GM18951 (cell line): ENCODE measurements around the gene ST8SIA4.

ENCODE experiments used
- POLR2A ChIP-seq: IDR thresholded peaks from 4 replicates; pipeline ENCODE4 v1.6.1; 2011; ENCODE audit warnings: mild to moderate bottlenecking; ENCODE audit not compliant: insufficient read length, insufficient read depth; ENCODE audit errors: extremely low read depth
- in situ Hi-C: fragments of 300-500 bp; cut with MboI; formaldehyde crosslinking; loops from one replicate; pipeline ENCODE4 v1.12.0; 2022; ENCODE audit warnings: low sequenced_read_pairs, mixed read lengths, inconsistent platforms; ENCODE audit not compliant: unreplicated experiment

ST8SIA4 gene

DNA sequence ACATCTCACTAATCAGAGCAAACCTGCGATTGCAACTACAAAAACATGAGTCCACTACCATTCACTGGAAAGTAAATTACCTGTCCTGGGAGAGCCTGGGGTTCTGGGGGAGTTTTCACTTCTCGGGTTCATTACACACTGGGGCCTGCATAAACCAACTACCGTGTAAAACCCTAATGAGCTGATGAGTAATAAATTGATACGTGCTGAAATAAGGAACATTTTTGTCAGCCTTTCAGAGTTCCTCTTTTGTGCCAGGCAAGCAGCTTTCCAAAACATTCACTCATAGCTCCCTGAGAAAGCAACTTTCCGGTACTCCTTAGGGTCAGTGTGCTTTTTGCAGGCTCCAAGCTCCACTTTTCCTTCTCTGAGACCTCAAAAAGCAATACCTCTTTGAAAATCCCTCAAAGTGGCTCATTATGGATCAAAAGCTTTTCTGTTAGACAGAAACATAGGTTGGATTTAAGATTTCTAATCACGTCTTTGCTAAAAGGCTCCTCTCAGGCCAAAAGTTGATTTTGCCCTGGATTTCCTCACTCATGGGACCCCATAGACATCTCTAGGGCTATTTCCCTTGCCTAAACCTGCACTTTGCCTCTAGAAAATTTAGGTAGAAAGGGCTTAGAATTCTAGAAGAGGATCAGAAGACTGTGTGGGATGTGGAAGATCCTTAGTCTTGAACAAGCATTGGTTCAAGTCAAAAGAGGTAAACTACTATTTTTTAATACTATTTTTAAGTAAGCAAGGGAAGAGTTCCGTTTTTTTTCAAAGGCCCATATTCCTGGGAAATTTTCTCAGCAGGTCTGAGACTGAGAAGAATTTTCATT lies 74.8 kb downstream of the ST8SIA4 start:
- in situ Hi-C loops: no loop called here
- TF ChIP-seq POLR2A: peak; percentile 24

DNA sequence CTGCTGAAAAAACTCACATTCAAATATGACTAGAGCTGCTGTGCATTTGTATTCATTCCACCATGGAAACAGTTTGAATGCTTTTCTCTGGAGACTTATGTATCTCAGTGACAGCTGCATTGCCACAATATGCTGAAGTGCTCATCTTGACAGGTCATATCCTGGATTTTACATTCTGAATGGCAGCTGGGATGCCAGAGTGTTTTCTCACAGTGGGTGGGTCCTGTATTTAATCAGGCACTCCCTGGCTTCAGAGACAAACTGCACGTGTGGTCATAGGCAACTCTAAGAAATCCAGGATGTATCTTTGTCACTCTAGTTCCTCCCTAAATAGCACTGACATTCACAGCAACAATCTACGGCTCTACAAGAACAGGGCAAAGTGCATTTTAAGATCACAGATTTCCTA lies 75.6 kb downstream of the ST8SIA4 start:
- in situ Hi-C loops: no loop called here
- no peak for TF ChIP-seq POLR2A

DNA sequence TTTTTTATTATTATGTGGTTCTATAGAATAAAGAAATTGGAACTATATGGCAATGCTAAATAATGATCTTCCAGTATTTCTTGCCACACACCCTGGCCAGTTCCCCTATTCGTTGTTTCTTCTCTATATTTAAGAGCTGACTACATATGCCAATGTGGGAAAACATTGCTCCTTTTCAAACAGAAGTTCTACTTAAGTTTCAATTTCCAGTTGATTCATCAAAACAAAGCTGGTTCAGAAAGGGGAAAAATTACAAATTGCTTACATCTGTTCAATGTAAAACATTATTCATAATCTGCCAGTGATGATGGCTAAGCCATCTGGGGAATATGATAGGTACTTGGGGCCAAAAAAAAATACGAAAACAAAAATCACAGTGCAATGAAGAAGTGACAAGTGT lies 76.9 kb downstream of the ST8SIA4 start:
- TF ChIP-seq POLR2A: no peak
- in situ Hi-C loops: no loop called here

DNA sequence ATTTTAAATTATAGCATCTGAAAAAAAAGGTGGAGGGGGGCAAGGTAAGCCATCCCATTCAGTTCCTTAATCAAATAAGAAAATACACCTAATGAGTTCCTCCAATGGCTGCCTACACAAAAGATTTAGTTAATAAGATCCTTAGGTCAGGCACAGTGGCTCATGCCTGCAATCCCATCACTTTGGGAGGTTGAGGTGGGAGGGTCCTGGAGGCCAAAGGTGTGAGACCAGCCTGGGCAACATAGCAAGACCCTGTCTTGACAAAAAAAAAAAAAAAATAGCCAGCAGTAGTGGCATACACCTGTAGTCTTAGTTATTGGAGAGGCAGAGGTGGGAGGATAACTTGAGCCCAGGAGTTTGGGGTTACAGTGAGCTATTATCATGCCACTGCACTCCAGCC lies 78.4 kb downstream of the ST8SIA4 start:
- in situ Hi-C loops: no loop called here
- no peak for TF ChIP-seq POLR2A

DNA sequence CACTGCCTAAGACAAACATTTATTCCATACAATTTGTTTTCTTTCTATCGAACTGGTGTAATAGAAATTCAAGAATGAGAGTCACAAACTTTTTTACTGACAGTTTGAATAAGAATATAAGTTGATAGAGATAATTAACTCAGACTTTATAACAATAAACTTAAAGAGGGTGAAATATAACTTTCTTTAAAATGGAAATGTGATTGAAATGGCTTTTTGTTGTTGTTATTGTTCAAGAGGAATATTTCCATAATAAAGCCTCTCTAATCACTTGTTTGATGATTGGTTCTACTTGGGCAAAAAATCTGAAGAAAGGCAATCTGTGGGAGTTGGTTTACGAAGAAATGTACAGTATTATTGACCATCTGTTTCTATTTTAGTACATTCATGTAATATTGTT lies 79.3 kb downstream of the ST8SIA4 start:
- TF ChIP-seq POLR2A: no peak
- in situ Hi-C loops: no loop called here

DNA sequence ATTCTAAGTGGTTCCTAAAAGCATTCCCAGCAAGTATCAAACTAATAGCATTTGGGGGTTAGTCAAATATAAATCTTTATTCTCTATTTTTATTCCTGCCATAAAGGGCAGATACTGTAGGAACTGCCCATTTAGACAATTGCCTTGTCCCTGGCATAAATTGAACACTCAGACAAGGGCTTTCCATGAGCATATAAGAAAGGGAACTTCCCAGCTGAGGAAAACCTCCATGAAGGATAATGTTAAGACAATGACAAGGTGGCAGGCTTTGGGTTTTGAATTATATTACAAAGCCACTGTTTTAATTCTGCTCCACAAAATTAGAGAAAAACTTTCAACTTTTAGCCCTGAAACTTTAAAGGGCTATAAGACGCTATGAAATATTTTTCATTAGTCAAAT lies 81.3 kb downstream of the ST8SIA4 start:
- in situ Hi-C loops: no loop called here
- no peak for TF ChIP-seq POLR2A

DNA sequence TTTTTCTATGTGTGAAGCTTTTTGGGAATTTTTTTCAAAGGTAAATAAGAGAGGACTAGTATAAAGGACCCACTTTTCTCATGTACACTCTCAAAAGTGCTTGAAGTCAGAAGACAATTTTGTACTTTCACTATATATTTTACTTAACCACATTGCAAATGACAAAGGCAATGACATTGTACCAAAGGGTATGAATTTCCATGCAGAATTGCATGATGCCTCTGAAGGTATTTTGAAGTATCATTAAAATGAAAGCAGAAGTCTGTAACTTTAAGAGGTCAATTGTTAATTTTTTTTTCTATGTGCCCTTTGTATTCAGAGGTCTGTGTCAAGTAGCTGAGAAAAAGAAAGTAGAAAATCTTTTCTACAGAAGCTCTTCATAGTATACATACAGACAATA lies 84.7 kb downstream of the ST8SIA4 start:
- no peak for TF ChIP-seq POLR2A
- in situ Hi-C loops: no loop called here

DNA sequence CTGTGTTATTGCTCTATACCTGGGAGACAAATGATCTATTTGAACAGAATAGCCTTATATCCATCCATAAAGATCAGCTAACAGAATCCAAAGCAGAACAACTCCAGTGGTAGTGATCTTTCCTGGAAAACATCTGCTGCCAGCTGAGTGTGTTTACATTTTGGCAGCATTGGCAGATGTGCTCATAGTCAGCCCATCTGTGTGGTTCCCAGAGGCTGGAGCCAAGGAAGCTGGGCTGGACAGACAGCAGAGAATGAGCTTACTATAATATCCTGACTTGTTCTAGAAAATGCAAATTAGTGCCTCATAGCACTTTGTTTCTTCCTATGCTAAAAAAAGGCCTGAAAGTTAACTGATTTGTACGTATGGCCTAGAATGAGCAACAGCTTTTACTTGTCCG lies 99.7 kb downstream of the ST8SIA4 start:
- in situ Hi-C loops: no loop called here
- TF ChIP-seq POLR2A: no peak

DNA sequence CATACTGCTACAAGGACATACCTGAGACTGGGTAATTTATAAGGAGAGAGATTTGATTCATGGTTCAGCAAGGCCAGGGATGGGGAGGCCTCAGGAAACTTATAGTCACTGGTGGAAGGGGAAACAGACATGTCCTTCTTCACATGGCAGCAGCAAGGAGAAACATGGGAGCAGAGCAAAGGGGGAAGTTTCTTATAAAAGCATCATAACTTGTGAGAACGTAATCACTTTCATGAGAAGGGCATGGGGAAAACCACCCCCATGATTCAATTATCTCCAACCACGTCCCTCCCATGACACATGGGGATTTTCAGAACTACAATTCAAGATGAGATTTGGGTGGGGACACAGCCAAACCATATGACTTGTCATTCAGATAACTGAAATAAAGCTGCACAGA lies 100.9 kb downstream of the ST8SIA4 start:
- no peak for TF ChIP-seq POLR2A
- in situ Hi-C loops: no loop called here

DNA sequence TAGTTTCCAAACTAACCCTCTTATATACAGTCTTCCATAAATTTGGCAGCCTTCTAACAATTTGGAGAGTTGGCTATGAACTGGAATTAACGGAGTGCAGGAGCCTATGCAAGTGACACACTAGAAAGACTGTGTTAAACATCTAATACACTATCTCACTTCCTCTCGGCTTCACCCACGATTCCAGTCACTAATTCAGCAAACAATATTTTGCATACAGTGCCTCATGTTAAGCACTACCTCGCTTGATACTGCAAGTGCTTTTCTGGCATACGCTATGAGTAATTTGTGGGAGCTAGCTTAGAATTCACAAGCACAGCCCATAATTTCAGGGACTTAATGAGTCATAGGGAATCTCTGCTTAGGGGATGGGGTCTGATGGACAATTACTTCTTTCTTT lies 102.5 kb downstream of the ST8SIA4 start:
- in situ Hi-C loops: no loop called here
- no peak for TF ChIP-seq POLR2A

DNA sequence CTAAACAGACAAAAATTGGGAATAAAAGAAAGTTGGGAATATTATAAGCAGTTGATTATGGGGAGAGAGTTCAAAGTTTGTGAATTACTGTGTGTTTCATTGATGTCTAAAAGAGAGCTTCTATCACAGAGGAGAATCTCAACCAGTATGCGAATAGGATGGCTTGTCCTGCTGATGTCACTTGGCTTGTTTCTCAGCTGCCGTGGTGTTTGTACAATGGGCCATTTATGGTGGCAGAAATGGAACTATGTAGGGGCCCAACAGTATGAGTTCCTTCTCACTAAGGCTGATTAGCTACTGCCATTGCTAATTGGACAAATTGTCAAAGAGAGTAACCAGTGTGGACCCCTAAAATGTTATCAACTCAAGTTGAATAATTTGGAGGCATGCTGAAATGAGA lies 103.9 kb downstream of the ST8SIA4 start:
- no peak for TF ChIP-seq POLR2A
- in situ Hi-C loops: no loop called here

DNA sequence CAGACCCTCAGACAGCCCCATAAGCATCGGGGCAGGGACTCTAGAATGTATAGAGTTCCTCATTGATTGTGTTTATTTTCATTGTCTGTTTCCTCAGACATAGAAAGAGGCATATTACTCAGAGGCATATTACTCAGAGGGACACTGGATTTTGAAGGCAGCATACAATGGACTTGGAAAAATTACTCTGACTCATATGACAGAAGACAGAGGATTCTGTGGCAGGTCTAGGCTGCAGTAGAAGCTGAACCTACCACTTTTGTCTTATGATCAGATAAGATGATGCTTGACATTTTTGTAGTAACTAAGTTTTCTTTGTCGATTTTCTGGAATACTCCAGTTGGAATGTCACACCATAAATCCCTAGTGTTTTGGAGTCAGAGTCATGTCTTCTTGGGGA lies 105.2 kb downstream of the ST8SIA4 start:
- TF ChIP-seq POLR2A: no peak
- in situ Hi-C loops: no loop called here

DNA sequence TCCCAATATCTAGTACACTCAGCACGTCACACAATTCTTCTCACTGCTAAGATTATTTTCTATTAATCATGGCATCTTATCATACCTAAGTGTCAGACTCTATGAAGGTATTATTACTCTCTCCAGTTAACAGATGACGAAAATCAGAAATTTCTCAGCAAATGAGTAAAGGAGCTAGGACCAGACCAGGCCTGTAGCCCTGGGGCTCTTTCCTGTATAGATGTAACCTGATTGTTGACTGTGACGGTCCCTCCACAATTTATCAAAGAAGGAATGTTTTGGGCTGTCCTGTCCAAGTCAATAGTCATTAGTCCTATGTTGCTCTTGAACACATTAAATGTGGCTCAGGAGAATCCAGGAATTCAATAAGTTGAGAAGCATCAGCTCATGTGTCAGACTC lies 106.2 kb downstream of the ST8SIA4 start:
- no peak for TF ChIP-seq POLR2A
- in situ Hi-C loops: no loop called here

DNA sequence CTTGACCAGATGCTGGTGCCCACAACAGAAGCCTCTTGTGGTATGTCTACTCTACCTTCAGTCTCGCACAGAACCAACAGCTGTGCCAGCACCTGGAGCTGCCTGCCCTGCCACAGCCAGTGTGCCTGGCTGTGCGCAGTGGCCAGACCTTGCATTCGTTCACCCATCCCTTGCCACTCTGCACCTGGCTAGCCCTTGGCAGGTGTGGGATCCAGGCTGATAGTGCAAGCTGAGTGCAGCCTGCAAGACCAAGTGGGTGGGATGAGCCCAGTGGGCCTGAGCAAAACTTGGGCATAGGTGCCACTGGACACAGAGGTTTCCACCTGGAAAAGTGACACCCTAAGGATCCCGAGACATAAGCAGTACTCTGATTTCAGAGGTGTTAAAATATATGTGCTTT lies 108.2 kb downstream of the ST8SIA4 start:
- no peak for TF ChIP-seq POLR2A
- in situ Hi-C loops: no loop called here
